ENCODE data around the gene AP2B1.
"Not testable (repeated sequence)": the region's sequence is repeated elsewhere in the genome, so short reads cannot be mapped to it uniquely, and the experiment has no call there.

The AP2B1 gene

GRCh38 chr17:35587074-35587961 is at the start of gene AP2B1:
Gene AP2B1, plus strand, starts transcription at chr17:35587322. Its CDS starts 6,709 bp downstream, at chr17:35594031.
- peak; percentile 93 for DNase-seq

- no peak for DNase-seq
Measured at GRCh38 chr17:35537601-35538141, 49.5 kb upstream of the AP2B1 start, which contains the start of gene SLFN12L. Gene SLFN12L, minus strand, starts transcription at chr17:35537678. Its CDS starts 15,314 bp downstream, at chr17:35522364.

GRCh38 chr17:35539659-35540026 is 47.5 kb upstream of the AP2B1 start:
- no peak for DNase-seq

GRCh38 chr17:35540589-35541404 is 46.3 kb upstream of the AP2B1 start:
- DNase-seq: no peak

- DNase-seq: no peak
Measured at GRCh38 chr17:35541434-35541833, 45.7 kb upstream of the AP2B1 start.

GRCh38 chr17:35542990-35543389 is 44.1 kb upstream of the AP2B1 start:
- DNase-seq: no peak

GRCh38 chr17:35543856-35544255 is 43.3 kb upstream of the AP2B1 start:
- DNase-seq: no peak

- DNase-seq: no peak
Measured at GRCh38 chr17:35545150-35545549, 42.0 kb upstream of the AP2B1 start.

GRCh38 chr17:35546487-35546886 is 40.6 kb upstream of the AP2B1 start:
- no peak for DNase-seq

GRCh38 chr17:35548208-35548810 is 38.8 kb upstream of the AP2B1 start:
- no peak for DNase-seq

GRCh38 chr17:35548978-35549377 is 38.1 kb upstream of the AP2B1 start:
- no peak for DNase-seq

GRCh38 chr17:35553310-35553709 is 33.8 kb upstream of the AP2B1 start:
- no peak for DNase-seq

GRCh38 chr17:35554668-35555067 is 32.5 kb upstream of the AP2B1 start:
- no peak for DNase-seq

GRCh38 chr17:35555691-35556090 is 31.4 kb upstream of the AP2B1 start:
- no peak for DNase-seq

GRCh38 chr17:35557353-35557752 is 29.8 kb upstream of the AP2B1 start:
- no peak for DNase-seq

GRCh38 chr17:35559495-35560210 is 27.5 kb upstream of the AP2B1 start:
- DNase-seq: no peak

GRCh38 chr17:35560703-35561102 is 26.4 kb upstream of the AP2B1 start, which contains the start of gene SLFN14:
Gene SLFN14, minus strand, starts transcription at chr17:35560819. Its CDS starts 2,757 bp downstream, at chr17:35558062.
- DNase-seq: no peak

GRCh38 chr17:35563181-35563580 is 23.9 kb upstream of the AP2B1 start:
- not testable (repeated sequence) for DNase-seq

- DNase-seq: no peak
Measured at GRCh38 chr17:35566968-35567367, 20.2 kb upstream of the AP2B1 start.

- no peak for DNase-seq
Measured at GRCh38 chr17:35568561-35568960, 18.6 kb upstream of the AP2B1 start.

- DNase-seq: no peak
Measured at GRCh38 chr17:35569405-35569804, 17.7 kb upstream of the AP2B1 start.

GRCh38 chr17:35575759-35576158 is 11.4 kb upstream of the AP2B1 start:
- DNase-seq: no peak
